Activated CD8-positive, alpha-beta memory T cell treated with anti-CD3 and anti-CD28 coated beads, Interleukin-2, amount 50 U/mL, for 48 hours (primary cell): ENCODE measurements around the gene DLG3.

ENCODE experiments used
- DNase-seq: peaks from one replicate; pipeline ENCODE4 v3.0.0-alpha.2; 2020

DLG3 gene

DNA sequence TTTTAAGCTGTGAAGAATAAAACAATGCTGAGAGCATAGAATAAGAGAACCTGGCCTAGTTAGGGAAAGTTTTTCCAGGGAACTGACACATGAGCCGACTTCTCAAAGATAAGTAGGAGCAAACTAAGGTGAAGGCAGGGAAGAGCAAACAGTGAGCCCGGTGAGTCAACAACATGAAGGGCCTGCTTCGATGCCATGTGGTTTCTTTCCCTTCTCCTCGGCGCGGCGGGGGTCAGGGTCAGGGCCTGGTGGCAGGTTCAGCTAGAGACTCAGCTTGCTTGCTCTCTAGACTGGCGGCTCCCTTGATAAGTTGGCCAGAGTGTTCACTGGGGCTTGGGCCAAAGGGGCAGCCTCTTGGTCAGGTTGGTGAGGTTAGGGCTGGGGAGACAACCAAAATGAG lies 81.1 kb downstream of the DLG3 start:
- no peak for DNase-seq

DNA sequence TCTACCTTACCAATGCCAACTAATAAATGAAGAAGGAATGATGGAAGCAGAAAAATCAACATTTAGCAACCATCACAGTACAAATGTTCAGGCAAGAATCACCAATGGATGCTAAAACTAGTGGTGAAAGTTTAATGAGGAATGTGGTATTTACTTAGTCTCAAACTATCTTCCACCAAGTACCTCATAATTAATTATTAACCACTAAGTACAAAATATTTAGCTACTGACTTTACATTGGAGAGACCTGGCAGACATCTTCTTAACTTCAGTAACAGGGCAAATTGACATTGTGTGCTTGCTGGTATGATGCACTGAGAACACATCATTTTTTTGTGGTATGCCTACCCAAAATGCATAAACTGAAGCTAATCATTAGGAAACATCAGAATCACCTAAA lies 82.4 kb downstream of the DLG3 start:
- DNase-seq, result no peak

DNA sequence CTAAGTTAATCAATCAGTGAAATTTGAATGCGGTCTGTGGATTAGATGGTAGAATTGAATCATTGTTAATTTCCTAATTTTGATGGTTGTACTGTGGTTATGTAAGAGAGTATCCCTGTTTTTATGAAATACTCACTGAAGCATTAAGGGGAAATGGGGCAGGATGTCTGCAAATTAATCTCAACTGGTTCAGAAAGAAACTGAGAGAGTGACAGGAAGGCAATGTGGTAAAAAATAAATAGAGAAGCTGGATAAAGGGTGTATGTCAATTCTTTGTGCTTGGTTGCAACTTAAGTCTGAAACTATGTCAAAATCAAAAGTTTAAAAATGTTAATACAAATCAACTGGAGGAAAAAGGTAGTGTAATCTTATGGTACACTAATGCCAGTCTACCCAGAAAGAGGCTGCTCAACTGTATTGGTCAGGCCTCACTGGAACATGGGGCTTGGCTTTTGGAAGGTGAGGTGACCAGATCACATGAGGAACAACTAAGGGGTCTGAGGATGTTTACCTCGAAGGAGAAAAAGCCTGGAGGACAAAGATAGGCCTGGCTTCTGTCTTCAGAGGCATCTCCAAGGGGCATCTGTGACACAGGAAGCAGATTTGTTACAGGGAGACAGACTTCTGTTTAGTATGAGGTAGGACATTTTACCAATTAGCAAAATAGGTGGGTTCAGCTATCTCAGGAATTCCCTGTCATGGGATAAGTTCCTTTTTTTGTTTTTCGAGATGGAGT lies 83.1 kb downstream of the DLG3 start:
- DNase-seq, result no peak

DNA sequence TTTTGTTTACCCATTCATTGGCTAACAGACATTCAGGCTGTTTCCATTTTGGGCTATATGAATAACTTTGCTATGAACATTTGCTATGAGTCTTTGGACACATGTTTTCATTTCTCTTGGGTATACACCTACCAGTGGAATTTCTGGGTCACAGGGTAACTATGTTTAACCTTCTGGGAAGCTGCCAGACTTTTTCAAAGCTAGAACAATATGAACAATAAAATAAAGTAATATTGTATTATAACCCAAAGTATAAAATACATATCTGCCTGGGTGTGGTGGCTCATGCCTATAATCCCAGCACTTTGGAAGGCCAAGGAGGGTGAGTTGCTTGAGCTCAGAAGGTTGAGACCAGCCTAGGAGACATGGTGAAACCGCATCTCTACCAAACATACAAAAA lies 90.6 kb downstream of the DLG3 start:
- DNase-seq, result no peak

DNA sequence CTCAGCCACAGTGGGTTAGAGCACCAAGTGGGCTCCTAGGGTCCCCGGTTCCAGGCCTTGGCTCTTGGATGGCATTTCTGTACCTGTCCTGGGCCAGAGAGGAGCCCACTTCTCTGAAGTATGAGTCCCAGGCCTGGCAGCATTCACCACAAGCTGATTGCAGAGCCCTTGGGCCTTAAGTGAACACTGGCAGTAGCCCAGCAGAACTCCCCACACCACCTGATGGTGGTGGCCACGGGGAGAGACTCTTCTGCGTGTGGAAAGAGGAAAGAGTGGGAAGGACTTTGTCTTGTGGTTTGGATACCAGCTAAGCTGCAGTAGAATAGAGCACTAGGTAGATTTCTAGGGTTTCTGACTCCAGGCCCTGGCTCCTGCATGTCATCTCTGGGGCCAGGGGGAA lies 104.8 kb downstream of the DLG3 start:
- no peak for DNase-seq

DNA sequence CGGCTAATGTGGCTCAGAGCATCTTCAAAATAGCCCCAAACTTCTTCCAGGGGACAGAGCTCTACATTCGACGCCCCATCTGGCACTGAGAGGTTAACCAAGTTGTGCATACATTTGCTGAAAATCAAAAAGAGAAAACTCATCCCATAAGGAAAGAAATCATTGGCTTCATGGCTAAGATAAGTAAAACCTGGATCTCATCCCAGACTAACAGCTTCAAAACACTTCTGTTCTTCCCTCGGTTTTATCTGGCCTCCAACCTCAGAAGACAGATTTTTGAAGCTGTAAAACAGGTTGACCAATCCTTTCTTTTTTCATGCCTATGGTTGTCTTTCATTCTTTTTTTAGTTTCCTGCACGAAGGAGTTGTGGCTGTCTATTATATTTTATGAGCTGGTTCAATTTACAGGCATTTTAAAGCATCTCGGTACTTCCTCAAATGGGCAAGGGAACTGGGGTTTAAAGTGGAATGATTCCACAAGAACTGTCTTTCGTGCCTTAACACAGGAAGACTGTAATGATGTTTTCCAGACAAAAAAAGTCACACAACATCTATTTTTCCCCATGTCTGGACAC lies 107.6 kb downstream of the DLG3 start:
- no peak for DNase-seq

DNA sequence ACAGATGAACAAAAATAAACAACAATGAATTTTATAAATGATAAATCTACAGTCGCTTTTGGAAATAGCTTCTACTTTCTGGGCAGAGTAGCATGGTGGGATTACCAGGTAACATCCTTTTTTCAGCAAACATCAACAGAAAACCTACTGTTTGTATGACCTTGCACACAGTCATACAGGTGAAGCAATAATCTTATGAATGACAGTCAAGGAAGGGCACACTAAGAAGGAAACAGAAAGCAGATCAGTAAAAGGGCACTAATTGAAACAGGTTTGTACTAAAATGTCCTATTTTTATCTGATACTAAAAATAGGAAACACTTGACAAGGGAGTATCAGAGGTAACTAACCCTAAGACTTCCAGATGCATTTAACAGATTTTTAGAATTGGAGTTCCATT lies 108.9 kb downstream of the DLG3 start:
- DNase-seq, result no peak

DNA sequence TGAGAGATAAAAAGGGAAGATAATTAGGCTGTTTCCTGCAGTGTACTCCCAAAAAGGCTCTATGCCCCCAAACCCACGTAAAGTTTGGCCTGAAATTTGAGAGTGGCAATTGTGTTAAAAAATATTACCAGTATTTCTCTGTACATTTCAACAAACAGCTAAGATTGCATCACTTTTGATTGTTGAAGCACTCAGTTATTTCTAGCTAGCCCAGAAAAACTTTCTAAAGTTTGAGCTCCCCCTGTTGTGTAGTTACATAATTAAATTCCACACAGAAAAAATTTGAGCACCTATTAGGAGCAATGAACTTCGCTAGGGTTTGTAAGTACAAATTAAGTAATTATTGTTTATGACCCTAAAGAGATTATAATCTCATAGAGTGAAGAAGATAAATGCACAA lies 109.4 kb downstream of the DLG3 start:
- no peak for DNase-seq

DNA sequence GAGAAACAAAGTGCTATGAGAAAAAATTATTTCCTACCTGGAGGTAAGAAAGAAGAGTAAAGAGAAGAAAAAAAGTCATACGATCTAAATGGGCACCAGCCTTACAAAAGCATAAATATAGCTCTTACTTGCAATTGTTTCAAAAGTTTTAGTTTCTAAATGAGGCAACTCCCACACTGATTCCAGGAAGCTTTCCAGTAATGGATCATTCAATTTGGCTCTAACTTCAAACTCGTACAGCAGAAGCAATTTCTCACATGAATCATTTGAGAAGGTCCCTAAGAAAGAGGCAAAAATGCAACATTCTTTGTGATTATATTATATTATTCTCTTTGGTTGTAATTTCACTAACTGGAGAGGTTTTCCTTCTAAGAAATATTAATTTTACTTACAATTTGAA lies 109.9 kb downstream of the DLG3 start:
- no peak for DNase-seq

DNA sequence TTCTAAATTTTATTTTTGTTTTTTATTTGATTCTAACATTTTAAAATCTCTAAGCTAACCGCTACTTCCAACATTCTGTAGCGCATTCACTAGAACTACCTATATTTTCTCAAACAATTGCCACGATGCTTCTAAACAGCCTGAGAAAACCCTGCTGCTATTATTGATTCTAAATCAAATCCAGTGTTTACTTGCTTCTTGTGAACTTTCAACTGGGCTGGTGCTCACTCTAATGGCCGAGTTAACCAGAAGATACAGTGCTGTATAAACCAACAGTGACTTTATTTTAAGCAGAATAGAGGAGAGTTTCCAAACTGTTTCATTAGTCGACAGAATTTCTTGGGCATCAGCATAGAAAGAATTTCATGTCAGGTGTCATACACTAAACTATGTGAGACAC lies 110.3 kb downstream of the DLG3 start:
- no peak for DNase-seq
